Right ventricle myocardium superior (tissue), 1 donor: ENCODE measurements around the gene KCNK3. TPM values are rescaled to one million over a fixed set of nuclear protein-coding genes. Genes with fewer than 3 reads are reported as not detected.
A peak's percentile ranks its signal among the peaks of the same experiment; 100 is the strongest.
"Not testable (repeated sequence)": the region's sequence is repeated elsewhere in the genome, so short reads cannot be mapped to it uniquely, and the experiment has no call there.

ENCODE experiments used
- ATAC-seq: fragments of 200-7000 bp; cut with Tn5 transposase; one replicate; pipeline ENCODE4 v1.9.1; 2020; ENCODE audit warnings: mild to moderate bottlenecking; ENCODE audit not compliant: poor library complexity
- DNase-seq: peaks from one replicate; pipeline ENCODE4 v3.0.0-alpha.2; 2020
- intact Hi-C: fragments of 100-400 bp; cut with DNase I; formaldehyde crosslinking; loops from one replicate; pipeline ENCODE4 v1.11.2; 2022
- total RNA-seq: library from RNA; stranded (reverse); fragmentation: NEBNext Ultra II Directional; extraction: Animal tissue kit (Norgen Biotek cat#: 25700); gene quantifications from one replicate; pipeline ENCODE4 v1.2.1, GENCODE V29; 2021
- donor health status: DM: no; HTN: yes; CAD: no; lungs with severe emphysema.

KCNK3 gene
- total RNA-seq, 1 donor from 2014 or later, result 2.7 TPM

DNA sequence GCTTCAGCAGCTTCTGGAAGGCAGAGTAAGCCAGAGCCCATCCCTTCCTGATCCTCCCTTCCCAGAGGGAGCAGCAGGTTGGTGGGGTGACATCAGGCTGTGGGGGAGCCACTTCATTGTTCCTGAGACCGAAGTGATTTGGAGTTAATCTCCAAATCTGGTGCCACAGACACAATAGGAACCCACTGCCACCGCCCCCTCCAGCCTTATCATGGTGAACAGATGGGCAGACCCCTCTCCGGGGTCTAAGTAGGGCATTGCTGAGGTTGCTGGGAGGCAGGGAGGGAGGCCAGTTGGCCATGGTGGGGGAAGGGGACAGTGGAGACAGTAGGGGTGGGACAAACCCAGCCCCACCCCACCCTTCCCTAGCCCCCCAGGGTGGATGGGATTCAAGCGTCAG, 46.0 kb downstream of the KCNK3 start:
- intact Hi-C loops, result no loop called here
- ATAC-seq, result no peak

DNA sequence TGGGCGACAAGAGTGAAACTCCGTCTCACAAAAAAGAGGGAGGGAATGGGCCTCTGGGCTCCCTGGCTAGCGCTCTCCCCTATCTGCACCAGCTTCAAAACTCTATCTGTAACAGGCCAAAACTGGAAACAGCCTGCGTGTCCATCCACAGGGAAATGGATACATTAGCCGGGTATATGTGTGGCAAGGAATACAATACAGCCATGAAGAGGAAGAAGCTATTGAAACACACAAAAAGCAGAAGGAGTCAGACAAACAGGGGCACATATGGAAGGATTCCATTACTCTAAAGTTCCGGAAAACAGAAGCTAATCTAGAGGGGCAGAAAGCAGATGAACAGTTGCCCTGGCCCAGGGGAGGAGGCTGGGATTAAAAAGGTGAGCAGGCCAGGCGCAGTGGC, 47.0 kb downstream of the KCNK3 start:
- intact Hi-C loops, result no loop called here
- no peak for DNase-seq
- no peak for ATAC-seq

More for the DNA sequence above, 46.0 kb downstream of the KCNK3 start:
- no peak for DNase-seq

DNA sequence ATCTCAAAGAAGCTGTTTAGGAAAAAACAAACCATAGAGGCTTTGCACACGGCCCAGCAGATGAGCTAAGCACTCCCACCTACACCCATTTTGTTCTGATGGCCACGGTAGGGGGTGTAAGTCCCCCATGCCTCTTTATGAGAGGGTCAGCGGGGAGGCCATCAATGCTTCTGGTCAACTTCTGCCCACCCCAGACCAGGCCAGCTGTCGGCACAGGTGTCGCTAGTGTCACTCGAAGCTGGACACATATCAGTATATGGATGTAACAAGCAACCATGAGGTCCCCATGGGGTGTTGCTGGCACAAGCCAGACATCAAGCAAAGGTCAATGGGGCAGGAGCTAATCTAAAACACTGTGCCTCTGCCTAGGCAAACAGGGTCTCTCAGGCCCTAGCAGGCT, 47.8 kb downstream of the KCNK3 start:
- ATAC-seq (no peak), DNase-seq (no peak)
- intact Hi-C loops, result no loop called here

DNA sequence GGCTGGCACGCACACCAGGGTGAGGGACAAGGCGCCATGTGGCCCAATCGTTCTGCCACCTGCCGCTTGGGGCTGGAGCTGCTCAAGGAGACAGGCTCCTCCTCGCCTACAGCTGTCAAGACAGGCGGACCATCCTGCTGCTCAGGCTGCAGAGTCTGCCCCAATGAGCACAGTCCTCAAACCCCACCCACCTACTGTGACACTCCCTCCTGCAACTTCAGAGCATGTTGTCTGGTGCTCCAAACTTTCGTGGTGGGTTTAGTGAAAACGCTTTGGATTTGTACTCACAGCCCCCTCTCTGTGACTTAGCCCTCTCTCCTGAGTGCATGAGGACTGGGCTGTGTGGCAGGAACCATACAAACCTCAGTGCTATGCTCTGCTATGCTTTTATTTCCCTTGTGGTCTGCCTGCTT, 48.4 kb downstream of the KCNK3 start:
- no peak for DNase-seq
- intact Hi-C loops, result no loop called here
- no peak for ATAC-seq

DNA sequence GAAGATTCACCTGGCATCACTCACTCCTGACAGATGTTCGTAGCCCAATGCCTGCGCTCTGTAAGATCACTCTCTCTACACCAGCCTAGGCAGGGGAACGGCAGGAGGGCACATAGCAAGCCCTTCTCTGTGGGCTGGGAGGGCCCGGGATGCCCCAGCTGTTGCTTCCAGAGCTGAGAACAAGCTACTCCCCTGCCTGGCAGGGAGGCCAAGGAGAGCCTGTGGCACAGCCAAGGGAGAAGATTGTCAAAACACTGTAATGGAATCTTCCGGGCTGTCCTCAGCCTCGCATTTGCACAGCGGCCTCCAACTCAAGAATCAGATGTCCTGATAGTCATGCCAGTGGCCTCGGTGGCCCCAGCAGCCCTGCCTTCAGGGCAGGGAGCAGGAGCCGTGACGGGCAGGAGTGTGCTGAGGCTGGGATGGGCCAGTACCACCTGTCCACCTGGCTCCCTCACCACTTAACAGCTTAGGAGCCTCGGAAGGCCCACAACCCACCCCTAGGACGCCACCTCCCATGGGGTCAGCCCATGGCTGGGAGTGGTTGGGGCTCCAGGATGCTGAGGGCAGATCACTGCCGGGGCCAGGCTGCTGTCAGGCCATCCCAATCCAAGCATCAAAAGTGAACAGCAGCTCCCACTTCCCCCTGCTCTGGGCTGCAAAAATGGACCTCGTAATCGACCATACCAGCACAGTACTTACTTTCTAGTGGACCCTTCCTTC, 49.7 kb downstream of the KCNK3 start:
- intact Hi-C loops, result no loop called here
- no peak for DNase-seq
- ATAC-seq, result no peak

GRCh38 chr2:26743852-26744251, 51.3 kb downstream of the KCNK3 start:
- ATAC-seq, result no peak
- DNase-seq, result no peak
- intact Hi-C loops, result no loop called here

DNA sequence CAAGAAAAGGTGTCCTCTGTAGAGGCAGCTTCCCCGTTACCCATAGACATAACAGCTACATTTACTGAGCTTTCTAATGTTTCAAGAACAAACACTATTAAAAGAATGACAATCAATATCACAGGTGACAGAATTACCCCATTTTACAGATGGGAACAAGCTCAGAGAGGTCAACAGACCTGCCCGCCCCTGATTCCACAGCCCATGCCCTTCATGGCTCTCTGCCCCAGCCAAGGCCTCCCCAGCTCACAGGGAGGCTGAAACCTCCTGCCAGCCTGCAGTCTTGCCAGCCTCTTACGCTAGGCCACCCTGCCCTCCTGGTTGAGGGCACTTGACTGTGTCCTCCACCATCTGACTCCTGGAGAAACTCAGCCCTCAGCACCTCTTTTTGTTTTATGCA, 52.4 kb downstream of the KCNK3 start:
- intact Hi-C loops, result no loop called here
- DNase-seq (no peak), ATAC-seq (no peak)

DNA sequence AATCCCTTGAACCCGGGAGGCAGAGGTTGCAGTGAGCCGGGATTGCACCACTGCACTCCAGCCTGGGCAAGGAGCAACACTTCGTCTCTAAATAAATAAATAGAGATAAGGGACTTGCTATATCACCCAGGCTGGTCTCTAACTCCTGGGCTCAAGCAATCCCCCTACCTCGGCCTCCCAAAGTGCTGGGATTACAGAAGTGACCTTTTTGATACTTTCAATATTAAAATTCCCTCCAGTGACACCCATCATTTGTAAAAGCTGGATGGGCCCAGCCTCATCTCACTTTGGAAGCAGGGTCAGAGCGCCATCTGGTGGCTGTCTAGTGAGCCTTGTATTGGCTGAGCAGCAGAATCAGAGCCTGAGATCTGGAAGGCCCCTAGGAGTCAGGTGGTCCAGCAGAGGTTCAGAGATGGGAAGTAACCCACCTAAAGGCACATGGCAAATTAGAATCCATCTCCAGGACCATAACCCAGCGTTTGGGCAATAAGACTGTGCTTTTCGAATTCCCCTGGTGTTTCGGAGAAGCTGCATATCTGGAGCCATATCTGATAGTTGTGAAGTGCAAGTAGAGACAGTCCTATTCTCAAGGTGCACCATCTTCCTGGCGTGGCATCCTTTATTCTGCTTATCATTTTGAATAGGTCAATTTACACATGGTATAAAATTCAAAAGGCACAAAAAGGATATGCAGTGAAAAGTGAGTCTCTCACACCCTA, 53.2 kb downstream of the KCNK3 start:
- intact Hi-C loops, result loop anchor here (2.0 kb wide), 1 partner anchor 141 kb away; no protein-coding TSS in a partner anchor
- peak; percentile 96 for ATAC-seq

GRCh38 chr2:26746934-26747333, 54.4 kb downstream of the KCNK3 start:
- intact Hi-C loops, result loop anchor here (2.0 kb wide), 1 partner anchor 142 kb away; no protein-coding TSS in a partner anchor
- DNase-seq, result no peak
- no peak for ATAC-seq

More for the DNA sequence above, 53.2 kb downstream of the KCNK3 start:
- peak; percentile 90 for DNase-seq

DNA sequence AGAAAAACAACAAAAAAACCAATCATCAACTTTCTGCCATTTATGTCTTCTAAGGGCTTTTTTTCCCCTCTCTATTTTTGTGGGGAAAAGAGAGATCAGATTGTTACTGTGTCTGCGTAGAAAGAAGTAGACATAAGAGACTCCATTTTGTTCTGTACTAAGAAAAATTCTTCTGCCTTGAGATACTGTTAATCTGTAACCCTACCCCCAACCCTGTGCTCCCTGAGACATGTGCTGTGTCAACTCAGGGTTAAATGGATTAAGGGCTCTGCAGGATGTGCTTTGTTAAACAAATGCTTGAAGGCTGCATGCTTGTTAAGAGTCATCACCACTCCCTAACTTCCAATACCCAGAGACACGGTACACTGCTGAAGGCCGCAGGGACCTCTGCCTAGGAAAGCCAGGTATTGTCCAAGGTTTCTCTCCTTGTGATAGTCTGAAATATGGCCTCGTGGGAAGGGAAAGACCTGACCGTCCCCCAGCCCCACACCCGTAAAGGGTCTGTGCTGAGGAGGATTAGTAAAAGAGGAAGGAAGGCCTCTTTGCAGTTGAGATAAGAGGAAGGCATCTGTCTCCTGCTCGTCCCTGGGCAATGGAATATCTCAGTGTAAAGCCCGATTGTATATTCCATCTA, 57.4 kb downstream of the KCNK3 start:
- intact Hi-C loops, ATAC-seq, DNase-seq: not testable (repeated sequence)

- intact Hi-C loops, ATAC-seq, DNase-seq: not testable (repeated sequence)
These were observed 57.9 kb downstream of the KCNK3 start for GRCh38 chr2:26750467-26750866.

DNA sequence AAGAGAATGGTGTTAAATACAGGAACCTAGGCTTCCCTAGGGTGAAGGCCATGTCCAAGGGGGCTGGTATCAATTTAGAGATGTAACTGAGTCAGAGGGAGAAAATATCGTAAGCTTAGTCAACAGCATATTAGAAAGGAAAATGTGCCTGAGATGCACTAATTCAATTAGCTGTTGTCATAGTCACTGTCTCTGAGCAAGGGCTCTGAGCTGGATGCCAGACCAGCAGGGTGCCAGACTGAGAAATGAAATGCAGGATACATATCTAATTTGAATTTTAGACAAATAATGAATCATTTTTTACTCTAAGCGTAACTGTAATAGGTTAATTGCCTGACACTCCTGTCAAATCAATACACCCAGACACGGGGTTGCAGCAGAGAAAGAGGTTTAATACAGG, 60.1 kb downstream of the KCNK3 start:
- intact Hi-C loops, result no loop called here

GRCh38 chr2:26754539-26754938, 62.0 kb downstream of the KCNK3 start:
- DNase-seq (no peak), ATAC-seq (no peak)
- intact Hi-C loops, result no loop called here

More for the DNA sequence above, 60.1 kb downstream of the KCNK3 start:
- ATAC-seq (no peak), DNase-seq (no peak)

DNA sequence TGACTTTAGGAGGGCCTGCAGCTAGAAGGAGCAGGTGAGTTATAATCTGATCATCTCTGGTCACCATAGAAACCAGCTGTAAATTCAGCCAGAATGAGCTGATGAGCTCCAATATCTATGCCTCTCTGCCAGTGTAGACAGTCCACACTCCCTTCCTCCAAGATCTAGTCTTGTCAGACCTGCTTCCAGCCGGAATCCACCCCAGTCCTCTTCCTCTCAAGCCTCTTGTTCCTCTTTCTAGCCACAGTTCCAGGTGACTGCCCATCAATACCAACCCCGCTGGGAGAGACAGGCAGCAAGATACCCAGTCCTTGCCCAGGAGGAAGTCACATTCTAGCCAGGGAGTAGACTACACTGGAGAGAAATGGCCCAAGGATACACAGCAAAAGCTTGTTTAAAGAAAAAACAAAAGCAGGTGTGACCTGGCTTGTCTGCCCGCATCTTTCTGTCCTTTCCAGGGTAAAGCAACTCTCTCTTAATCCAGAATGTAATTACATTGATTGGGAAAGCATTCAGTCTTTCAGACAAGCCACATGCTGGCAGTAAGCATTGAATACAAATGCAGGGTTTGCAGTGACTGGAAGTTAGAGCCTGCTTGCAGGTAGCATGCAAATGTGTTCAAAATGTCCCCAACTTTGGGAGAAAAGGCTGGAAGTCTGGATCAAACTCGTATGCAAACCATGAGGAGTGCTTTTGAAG, 62.6 kb downstream of the KCNK3 start:
- ATAC-seq (no peak), DNase-seq (no peak)
- intact Hi-C loops, result no loop called here

- intact Hi-C loops, result no loop called here
- ATAC-seq (no peak), DNase-seq (no peak)
These were observed 63.8 kb downstream of the KCNK3 start for GRCh38 chr2:26756337-26756736.

DNA sequence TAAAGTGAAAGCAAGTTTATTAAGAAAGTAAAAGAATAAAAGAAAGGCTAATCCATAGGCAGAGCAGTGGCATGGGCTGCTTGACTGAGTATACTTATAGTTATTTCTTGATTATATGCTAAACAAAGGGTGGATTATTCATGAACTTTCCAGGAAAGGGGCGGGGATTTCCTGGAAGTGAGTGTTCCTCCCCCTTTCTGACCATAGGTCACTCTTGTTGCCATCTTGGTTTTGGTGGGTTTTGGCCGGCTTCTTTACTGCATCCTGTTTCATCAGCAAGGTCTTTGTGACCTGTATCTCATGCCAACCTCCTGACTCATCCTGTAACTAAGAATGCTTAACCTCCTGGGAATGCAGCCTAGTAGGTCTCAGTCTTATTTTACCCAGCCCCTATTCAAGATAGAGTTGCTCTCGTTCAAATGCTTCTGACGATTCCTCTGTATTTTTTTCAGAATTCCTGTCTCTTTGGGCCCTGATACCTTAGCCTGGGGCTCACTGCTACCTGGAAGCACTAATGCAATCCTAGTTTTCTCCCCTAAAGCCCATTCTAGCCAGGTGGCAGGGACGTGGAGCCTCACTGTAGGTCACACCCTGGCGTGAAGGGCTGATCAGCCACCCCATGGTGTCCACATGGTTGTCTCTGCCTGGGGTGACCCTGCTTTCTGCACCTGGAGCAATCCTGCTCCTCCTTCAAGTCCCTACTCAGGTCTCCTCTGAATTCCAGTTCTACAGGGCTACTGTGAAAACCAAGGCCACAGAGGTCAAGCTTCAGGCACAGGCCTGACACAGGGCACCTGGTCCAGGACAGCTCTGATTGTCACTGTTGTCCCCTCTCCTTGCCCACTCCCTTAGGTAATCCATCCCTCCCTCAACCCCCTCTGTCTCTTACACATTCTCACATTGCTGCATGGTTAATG, 65.6 kb downstream of the KCNK3 start:
- DNase-seq, result peak; percentile 10
- intact Hi-C loops, result no loop called here
- peak; percentile 49 for ATAC-seq

DNA sequence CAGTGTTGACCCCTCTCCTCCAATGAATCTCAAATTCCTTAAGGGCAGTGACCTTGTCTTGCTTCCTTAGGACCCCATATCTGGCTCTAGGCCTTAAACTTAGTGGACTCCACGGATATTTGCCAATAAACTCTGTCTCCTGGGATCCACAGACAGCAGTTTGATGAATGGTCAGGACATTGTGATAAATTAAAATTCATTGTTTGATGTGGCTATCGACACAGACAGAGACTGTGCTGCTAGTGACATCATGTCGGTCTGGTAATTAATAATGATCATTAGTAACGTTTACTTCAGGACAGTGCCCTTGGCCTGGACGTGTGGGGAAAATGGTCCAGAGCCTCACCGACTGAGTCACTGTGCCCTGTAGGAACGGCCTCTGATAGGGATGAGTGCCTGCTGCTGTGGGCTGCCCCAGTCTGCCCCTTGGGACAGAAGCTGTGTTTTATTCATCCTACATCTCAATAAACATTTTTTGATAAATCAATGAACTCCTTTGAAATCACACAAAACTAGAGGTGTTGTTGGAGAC, 66.3 kb downstream of the KCNK3 start:
- intact Hi-C loops, result no loop called here
- ATAC-seq, result no peak
- peak; percentile 3 for DNase-seq

- intact Hi-C loops, result no loop called here
- DNase-seq (no peak), ATAC-seq (no peak)
These were observed 67.3 kb downstream of the KCNK3 start for GRCh38 chr2:26759845-26760244.
